ENCODE results near the gene PSMB5.

PSMB5 gene

GRCh38 chr14:22986508-22987054, 48.1 kb downstream of the PSMB5 start:
- DNase-seq (ENCODE audit: low spot score), result peak; percentile 91

DNA sequence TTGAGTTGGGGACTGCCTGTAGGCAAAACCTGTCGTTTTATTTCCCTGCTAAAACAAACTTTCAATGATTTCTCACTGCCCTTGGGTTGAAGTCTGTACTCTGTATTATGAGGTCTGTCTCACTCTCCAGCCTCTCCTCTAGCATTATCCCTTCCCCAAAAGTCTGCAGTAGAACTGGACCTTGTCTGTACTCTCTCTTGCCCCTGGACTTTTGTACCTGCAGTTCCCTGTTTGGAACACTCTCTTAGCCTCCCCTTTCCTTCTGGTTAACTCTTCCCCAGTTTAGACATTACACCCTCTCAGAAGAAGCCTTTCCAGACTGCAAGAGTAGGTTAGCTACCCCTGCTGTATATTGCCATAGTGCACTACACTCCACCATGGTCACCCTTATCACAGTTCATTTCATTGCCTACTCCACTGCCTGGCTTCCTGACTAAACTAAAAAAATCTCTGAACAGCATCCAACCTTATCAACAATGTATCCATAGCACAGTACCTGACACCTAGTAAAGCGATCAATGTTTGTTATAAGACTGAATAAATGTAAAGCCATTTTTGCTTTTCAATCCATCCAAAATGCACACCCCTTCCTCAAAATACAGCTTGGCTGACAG, 48.7 kb downstream of the PSMB5 start:
- no peak for DNase-seq (ENCODE audit: low spot score)

DNA sequence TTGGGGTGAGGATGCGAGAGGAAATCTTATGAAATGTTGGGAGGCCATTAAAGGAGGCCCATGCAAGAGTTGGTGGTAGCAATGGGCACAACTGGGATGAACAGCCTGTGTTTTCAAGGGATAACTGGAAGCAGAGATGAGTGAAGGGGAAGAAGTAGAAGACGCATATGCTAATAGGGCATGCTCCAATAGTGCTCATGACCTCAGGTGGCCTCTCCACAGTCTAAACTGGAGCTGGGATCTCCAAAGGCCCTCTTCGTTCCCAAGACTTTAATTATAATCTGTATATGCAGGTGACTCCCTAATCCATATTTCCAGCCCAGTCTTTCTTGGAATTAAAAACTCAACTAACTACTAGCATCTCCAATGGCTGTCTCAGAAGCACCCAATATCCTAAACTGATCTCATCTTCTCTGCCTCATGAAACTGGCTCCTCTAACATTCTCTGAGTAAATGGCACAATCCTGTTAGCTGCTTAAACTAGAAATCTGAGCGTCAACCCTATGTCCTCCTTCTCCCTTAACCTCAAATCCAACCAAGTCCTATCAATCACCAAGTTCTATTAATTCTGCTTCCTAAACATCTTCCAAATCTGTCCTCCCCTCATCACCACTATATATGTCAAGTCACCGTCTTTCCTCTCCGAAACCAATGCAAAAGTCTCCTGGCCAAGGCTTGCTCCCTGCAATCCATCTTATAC, 49.6 kb downstream of the PSMB5 start:
- no peak for DNase-seq (ENCODE audit: low spot score)

DNA sequence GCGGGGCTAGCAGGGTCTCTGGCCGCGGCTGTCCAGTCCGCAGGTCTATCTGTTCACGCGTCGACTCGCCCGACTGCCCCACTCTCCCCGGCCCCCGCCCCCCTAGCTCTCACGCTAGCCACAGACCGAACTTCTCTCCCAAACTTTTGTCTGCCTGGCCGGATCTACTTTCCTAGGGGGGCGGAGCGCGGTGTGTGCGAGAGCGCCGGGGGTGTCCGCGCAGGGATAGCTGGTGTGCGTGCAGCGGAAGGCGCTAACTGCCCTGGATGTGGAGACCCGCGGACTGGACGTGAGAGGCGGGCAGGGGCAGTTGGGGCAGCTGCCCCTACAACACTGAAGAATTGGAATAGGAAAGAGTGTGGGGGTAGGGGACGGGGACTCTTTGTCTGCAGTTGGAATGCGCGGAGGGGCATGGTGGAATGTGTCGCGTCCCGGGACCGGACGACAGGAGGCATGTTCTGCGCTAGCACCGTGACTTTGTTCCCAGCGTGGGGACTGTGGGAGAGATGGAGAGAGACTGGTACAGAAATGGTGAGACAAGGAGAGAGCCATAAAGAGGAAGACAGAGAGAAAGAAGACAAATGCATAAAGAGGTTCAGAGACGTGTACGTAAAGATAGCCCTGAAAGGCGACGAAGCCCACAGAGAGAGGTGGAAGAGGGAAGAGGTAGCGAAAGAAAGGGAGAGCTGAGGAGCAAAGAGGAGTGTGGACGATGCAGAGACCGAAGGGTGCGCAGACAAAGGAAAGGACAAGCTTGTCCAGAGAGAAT, 52.0 kb downstream of the PSMB5 start, which contains the start of gene AJUBA:
AJUBA (minus strand) TSS at position 75 of the 769 bp plus-strand sequence. CDS start 285 bp downstream, outside the sequence.
- peak; percentile 69 for DNase-seq (ENCODE audit: low spot score)

GRCh38 chr14:22981876-22982476, 52.7 kb downstream of the PSMB5 start:
- DNase-seq (ENCODE audit: low spot score), result no peak

DNA sequence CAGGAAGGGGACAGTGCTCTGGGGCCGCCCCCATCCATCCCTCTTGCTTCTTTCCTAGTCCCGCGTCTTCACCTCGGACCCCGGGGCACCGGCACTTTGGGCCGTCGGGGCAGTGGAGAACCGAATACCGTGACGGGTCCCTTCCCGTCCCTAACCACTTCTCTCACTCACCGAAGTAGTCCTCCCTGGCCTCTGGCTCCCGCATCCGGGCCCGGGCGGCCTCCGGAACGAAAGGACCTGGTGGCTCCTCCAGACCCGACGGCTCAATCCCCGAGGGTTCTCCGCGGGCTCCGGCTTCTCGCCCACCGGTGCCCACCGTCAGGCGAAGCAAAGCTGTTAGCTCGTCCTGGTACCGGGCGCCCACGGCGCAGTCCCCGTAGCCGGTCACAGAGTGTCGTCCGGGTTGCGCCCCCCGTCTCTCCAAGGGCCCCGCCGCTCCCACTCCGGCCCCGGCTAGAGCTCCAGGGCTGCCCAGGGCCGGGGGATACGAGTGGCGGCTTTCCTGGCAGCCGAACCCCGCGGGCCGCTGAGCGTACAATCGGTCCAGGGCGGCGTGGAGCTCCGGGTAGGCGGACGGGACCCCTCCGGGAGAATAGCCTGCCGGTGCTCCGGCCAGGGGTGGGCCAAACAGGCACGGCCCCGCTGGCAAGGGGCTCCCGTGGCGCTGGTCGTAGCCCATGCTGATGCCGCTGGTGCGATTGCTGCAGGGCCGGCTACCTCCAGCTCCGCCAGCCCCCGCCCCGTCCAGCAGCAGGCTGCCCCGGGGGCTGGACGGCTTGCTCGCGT, 53.4 kb downstream of the PSMB5 start:
- DNase-seq (ENCODE audit: low spot score), result no peak

- DNase-seq (ENCODE audit: low spot score), result no peak
Observed at GRCh38 chr14:22980672-22981089, 54.0 kb downstream of the PSMB5 start.

DNA sequence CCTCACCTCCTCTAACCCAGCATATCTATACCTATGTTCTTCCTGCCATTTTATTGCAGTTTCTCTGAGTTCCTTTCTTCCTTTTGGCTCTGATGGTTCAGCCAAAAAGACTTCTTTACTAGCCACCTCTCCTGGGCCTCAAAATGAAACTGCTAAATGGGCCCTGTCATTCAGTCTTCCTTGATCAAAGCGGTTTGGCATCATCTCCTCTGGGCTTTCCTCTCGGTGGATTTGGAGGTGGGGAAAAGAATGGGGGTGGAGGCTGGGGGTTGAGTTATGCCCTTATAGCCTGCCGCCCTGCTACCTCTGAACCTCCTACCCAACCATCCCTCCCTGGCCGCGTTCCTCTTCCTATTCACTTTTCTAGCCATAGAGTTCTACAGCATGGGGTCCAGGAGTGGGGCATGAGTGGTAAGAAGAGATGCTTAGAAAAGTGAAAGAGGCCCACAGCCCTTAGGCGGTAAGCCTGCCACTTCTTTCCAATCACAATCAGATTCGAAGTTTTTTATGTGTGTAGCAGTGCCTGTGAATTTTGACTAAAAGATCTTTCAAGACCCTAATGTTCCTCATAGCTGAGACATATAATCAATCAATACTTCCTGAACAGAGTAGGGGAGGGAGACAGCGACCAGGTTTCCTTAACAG, 54.8 kb downstream of the PSMB5 start:
- DNase-seq (ENCODE audit: low spot score), result no peak

GRCh38 chr14:22978981-22979671, 55.6 kb downstream of the PSMB5 start:
- no peak for DNase-seq (ENCODE audit: low spot score)

- no peak for DNase-seq (ENCODE audit: low spot score)
Observed at GRCh38 chr14:22978487-22978837, 56.2 kb downstream of the PSMB5 start.

GRCh38 chr14:22977684-22978486, 56.8 kb downstream of the PSMB5 start:
- no peak for DNase-seq (ENCODE audit: low spot score)

DNA sequence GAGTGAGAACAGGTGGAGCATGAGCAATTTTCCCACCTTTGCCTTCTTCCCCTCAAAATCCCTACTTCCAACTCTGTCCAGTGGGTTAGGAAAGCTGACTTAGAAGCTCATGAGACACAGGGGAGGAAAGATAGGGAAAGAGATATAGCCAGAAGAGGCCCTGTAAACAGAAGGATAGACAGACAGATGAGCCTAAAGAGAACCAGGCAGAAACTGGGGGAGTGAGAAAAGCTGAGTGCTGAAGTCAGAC, 57.3 kb downstream of the PSMB5 start:
- DNase-seq (ENCODE audit: low spot score), result no peak

DNA sequence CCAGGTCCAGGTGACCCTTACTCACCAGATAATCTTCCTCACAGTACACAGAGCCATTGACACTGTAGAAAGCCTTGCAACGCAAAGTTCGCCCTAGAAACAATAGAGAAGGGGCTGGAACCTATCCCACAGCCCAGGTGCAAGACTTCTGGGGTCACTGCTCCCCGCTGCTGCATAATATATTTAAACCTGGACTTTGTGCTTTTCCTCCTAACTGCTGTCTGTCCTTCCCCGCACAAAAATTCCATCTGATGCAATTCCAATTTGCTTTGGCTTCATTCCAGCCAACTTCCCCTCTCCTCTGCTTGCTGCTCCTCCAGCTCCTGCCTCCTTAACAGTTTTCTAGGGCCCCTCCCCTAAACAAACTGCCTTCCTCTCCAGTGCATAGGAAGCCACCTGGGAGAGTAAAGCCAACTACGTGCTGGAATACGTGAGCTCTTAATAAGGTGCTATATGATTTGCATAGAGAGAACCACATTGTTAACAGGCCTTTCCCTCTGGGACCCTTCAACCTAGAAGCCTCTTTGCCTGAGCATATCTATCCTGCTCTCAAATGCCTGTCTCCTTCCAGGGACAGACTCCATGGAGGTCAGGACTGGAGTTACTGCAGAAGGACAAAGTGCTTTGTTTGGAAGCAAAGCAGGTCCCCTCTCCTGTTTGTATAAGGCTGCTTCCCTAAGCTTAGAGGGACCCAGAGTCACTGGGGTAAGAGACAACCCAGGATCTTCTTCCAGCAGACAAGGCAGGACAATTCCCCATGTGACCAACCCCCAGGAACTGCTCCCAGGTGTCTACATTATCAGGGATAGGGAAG, 57.9 kb downstream of the PSMB5 start:
- no peak for DNase-seq (ENCODE audit: low spot score)

All from CD4-positive, alpha-beta T cell treated with Interleukin-2 at 100 ng/mL for 4 hours (primary cell).